ENCODE results near the gene RAB22A. TPM values are rescaled to one million over a fixed set of nuclear protein-coding genes. Genes with fewer than 3 reads are reported as not detected.

RAB22A gene
- total RNA-seq, 1 donor from 2014 or later = 24.2 TPM

DNA sequence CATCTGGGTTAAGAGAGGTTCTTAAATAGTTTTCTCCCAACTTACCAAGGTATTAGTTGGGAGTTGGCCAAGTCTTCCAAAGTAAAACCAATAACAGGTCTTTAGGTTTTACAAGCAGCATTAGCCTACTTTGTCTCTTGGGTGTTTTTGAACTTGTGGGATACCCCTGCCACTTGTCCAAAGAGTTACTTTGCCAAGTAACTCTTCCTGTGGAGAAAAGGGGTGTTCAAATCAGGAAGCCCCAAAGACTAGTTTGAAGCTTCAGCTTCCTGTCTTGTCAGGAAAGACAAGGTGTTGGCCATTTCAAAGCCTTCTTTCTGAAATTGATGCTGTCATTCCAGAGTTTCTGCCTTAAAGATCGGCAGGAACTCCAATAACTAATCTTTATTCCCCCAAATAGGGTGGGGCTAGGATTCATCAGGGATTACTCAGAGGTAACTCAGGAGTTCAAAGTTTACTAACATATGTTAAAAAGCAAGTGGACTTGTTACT, 822 bp downstream of the RAB22A start:
- no peak for TF ChIP-seq CTCF (IDR thresholded peaks at IDR 0.05)
- Histone ChIP-seq H3K9me3 (no peaks in the 10 kb centered on the region), H3K4me1 (peaks cover 43% of the 10 kb centered on the region), H3K36me3 (peaks cover 39% of the 10 kb centered on the region), H3K27me3 (no peaks in the 10 kb centered on the region), H3K4me3 (peak overlapping the region; percentile 98), H3K27ac (peak overlapping the region; percentile 90)
- ATAC-seq (no peak), DNase-seq (no peak)
- intact Hi-C loops (cut with DNase I) = no loop called here

DNA sequence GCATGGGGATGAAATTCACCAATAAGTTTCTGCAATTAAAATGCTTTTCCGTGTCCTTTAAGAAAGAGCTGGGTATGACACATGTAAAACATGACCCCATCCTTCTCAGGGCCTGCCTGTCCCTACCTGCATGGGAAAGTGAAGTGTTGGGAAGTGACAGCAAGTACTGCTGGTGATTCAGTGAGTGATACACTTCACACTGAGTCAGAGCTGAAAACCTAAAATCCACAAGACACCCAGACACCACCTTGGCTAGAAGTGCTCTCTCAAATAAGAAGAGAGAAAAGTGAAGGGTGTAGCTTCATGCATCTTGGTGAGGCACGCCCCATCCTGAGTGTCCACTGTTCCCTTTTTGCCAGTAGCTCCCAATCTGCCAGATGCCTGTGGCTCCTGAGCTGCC, 3.3 kb downstream of the RAB22A start:
- intact Hi-C loops (cut with DNase I) = no loop called here
- Histone ChIP-seq H3K27me3 (no peaks in the 10 kb centered on the region), H3K4me3 (no peak overlapping the region), H3K4me1 (peaks cover 35% of the 10 kb centered on the region), H3K9me3 (no peaks in the 10 kb centered on the region), H3K36me3 (peaks cover 51% of the 10 kb centered on the region), H3K27ac (no peak overlapping the region)
- ATAC-seq (no peak), DNase-seq (no peak)
- TF ChIP-seq CTCF (IDR thresholded peaks at IDR 0.05) = no peak

DNA sequence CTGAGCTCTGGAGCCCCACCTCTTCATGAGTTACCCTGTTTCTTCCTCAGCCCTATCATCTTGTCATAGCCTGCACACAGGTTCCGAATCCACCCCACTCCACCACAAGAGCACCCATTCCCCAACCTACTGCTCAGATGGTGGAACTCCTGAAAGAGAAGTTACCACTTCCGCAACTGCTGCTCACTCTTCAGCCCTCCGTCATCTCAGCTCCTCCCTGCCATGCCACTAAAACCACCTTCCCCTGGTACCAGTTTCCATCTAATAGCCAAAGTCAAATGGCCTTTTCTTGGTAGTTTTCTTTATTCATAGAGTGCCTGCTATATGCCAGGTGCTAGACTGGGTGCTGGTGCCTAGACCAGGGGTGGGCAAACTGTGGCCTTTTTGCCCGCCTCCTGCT, 3.9 kb downstream of the RAB22A start:
- ATAC-seq = no peak
- H3K27me3 ChIP-seq = no peaks in the 10 kb centered on the region
- H3K36me3 ChIP-seq = peaks cover 56% of the 10 kb centered on the region
- no peak overlapping the region for H3K27ac ChIP-seq
- no peaks in the 10 kb centered on the region for H3K9me3 ChIP-seq
- no peak overlapping the region for H3K4me3 ChIP-seq
- H3K4me1 ChIP-seq = peaks cover 30% of the 10 kb centered on the region
- DNase-seq = no peak
- intact Hi-C loops (cut with DNase I) = no loop called here
- no peak for TF ChIP-seq CTCF (IDR thresholded peaks at IDR 0.05)

GRCh38 chr20:58321205-58321604, 11.7 kb downstream of the RAB22A start:
- Histone ChIP-seq H3K27me3 (no peaks in the 10 kb centered on the region), H3K9me3 (no peaks in the 10 kb centered on the region), H3K27ac (no peak overlapping the region), H3K36me3 (peaks cover 16% of the 10 kb centered on the region), H3K4me3 (no peak overlapping the region), H3K4me1 (no peaks in the 10 kb centered on the region)
- intact Hi-C loops (cut with DNase I) = no loop called here
- DNase-seq (no peak), ATAC-seq (no peak)
- TF ChIP-seq CTCF (IDR thresholded peaks at IDR 0.05) = no peak

GRCh38 chr20:58322083-58322482, 12.6 kb downstream of the RAB22A start:
- DNase-seq (no peak), ATAC-seq (no peak)
- intact Hi-C loops (cut with DNase I) = no loop called here
- H3K4me1 ChIP-seq = no peaks in the 10 kb centered on the region
- no peak overlapping the region for H3K27ac ChIP-seq
- peaks cover 7% of the 10 kb centered on the region for H3K36me3 ChIP-seq
- TF ChIP-seq CTCF (IDR thresholded peaks at IDR 0.05) = no peak
- H3K27me3 ChIP-seq = no peaks in the 10 kb centered on the region
- no peak overlapping the region for H3K4me3 ChIP-seq
- no peaks in the 10 kb centered on the region for H3K9me3 ChIP-seq

GRCh38 chr20:58325912-58326311, 16.4 kb downstream of the RAB22A start:
- Histone ChIP-seq H3K27ac (no peak overlapping the region), H3K9me3 (no peaks in the 10 kb centered on the region), H3K4me3 (no peak overlapping the region), H3K27me3 (no peaks in the 10 kb centered on the region), H3K36me3 (no peaks in the 10 kb centered on the region), H3K4me1 (peaks cover 7% of the 10 kb centered on the region)
- intact Hi-C loops (cut with DNase I) = no loop called here
- DNase-seq (no peak), ATAC-seq (no peak)
- TF ChIP-seq CTCF (IDR thresholded peaks at IDR 0.05) = no peak

Data from upper lobe of right lung (tissue), 1 donor.